ENCODE measurements around the gene ITPK1. TPM values are rescaled to one million over a fixed set of nuclear protein-coding genes. Genes with fewer than 3 reads are reported as not detected.
"Not testable (repeated sequence)": the region's sequence is repeated elsewhere in the genome, so short reads cannot be mapped to it uniquely, and the experiment has no call there.

Gene ITPK1
- total RNA-seq, 2 donors from 2014 or later, result 57.9 to 92.1 TPM

- not testable (repeated sequence) for H3K9me3 Mint-ChIP-seq; H3K4me3 Mint-ChIP-seq; ATAC-seq; H3K36me3 Mint-ChIP-seq; H3K27me3 Mint-ChIP-seq; DNase-seq (ENCODE audit: low spot score)
- H3K27ac Mint-ChIP-seq, result peak overlapping the region; percentile 84 to 94
- H3K4me1 Mint-ChIP-seq (ENCODE audit: low read depth in 2 of 2), result peaks cover 17 to 38% of the 10 kb centered on the region in 2 donors
These were observed 9.9 kb downstream of the ITPK1 start for GRCh38 chr14:93105856-93106255.

- no peak for ATAC-seq
- Mint-ChIP-seq H3K9me3 (no peaks in the 10 kb centered on the region), H3K27ac (peak overlapping the region; percentile 84 to 94), H3K4me1 (ENCODE audit: low read depth in 2 of 2) (peaks cover 17 to 41% of the 10 kb centered on the region in 2 donors), H3K4me3 (peak overlapping the region; percentile 25), H3K27me3 (no peaks in the 10 kb centered on the region), H3K36me3 (no peaks in the 10 kb centered on the region)
- no peak for DNase-seq (ENCODE audit: low spot score)
These were observed 10.4 kb downstream of the ITPK1 start for GRCh38 chr14:93105362-93105761.

- no peak for ATAC-seq
- no peak for DNase-seq (ENCODE audit: low spot score)
- Mint-ChIP-seq H3K36me3 (no peaks in the 10 kb centered on the region), H3K27me3 (no peaks in the 10 kb centered on the region), H3K27ac (peak overlapping the region; percentile 84 to 94), H3K4me3 (peak overlapping the region; percentile 25), H3K4me1 (ENCODE audit: low read depth in 2 of 2) (peaks cover 17 to 38% of the 10 kb centered on the region in 2 donors), H3K9me3 (no peaks in the 10 kb centered on the region)
These were observed 10.8 kb downstream of the ITPK1 start for GRCh38 chr14:93104961-93105360.

- Mint-ChIP-seq H3K27ac (peak overlapping the region; percentile 84 to 94), H3K4me1 (ENCODE audit: low read depth in 2 of 2) (peaks cover 17 to 38% of the 10 kb centered on the region in 2 donors), H3K9me3 (no peaks in the 10 kb centered on the region), H3K36me3 (no peaks in the 10 kb centered on the region), H3K4me3 (peak overlapping the region; percentile 76), H3K27me3 (no peaks in the 10 kb centered on the region)
- ATAC-seq (peak; percentile 97 to 98), DNase-seq (ENCODE audit: low spot score) (peak; percentile 88)
These were observed 12.2 kb downstream of the ITPK1 start for GRCh38 chr14:93103392-93104080.

- Mint-ChIP-seq H3K9me3 (no peaks in the 10 kb centered on the region), H3K36me3 (no peaks in the 10 kb centered on the region), H3K4me3 (no peak overlapping the region), H3K27me3 (no peaks in the 10 kb centered on the region), H3K4me1 (ENCODE audit: low read depth in 2 of 2) (peaks cover 17 to 39% of the 10 kb centered on the region in 2 donors), H3K27ac (peak overlapping the region; percentile 84 to 94)
- no peak for ATAC-seq
- no peak for DNase-seq (ENCODE audit: low spot score)
These were observed 13.6 kb downstream of the ITPK1 start for GRCh38 chr14:93102141-93102540.

- peaks cover 22 to 38% of the 10 kb centered on the region in 2 donors for H3K4me1 Mint-ChIP-seq (ENCODE audit: low read depth in 2 of 2)
- ATAC-seq (no peak), DNase-seq (ENCODE audit: low spot score) (no peak)
- no peaks in the 10 kb centered on the region for H3K36me3 Mint-ChIP-seq
- H3K9me3 Mint-ChIP-seq, result no peaks in the 10 kb centered on the region
- H3K27me3 Mint-ChIP-seq, result no peaks in the 10 kb centered on the region
- H3K27ac Mint-ChIP-seq, result peak overlapping the region in 1 of 2 donors; percentile 0
- no peak overlapping the region for H3K4me3 Mint-ChIP-seq
These were observed 14.5 kb downstream of the ITPK1 start for GRCh38 chr14:93101181-93101580.

GRCh38 chr14:93100570-93100969, 15.2 kb downstream of the ITPK1 start:
- no peak for ATAC-seq
- Mint-ChIP-seq H3K4me3 (no peak overlapping the region), H3K36me3 (no peaks in the 10 kb centered on the region), H3K4me1 (ENCODE audit: low read depth in 2 of 2) (peaks cover 28 to 41% of the 10 kb centered on the region in 2 donors), H3K27ac (peak overlapping the region in 1 of 2 donors; percentile 0), H3K9me3 (no peaks in the 10 kb centered on the region), H3K27me3 (no peaks in the 10 kb centered on the region)
- no peak for DNase-seq (ENCODE audit: low spot score)

GRCh38 chr14:93100100-93100499, 15.6 kb downstream of the ITPK1 start:
- Mint-ChIP-seq H3K9me3 (no peaks in the 10 kb centered on the region), H3K4me1 (ENCODE audit: low read depth in 2 of 2) (peaks cover 28 to 42% of the 10 kb centered on the region in 2 donors), H3K27ac (peak overlapping the region in 1 of 2 donors; percentile 42), H3K27me3 (no peaks in the 10 kb centered on the region), H3K36me3 (no peaks in the 10 kb centered on the region), H3K4me3 (no peak overlapping the region)
- DNase-seq (ENCODE audit: low spot score), result no peak
- no peak for ATAC-seq

- no peak for ATAC-seq
- Mint-ChIP-seq H3K27me3 (no peaks in the 10 kb centered on the region), H3K36me3 (no peaks in the 10 kb centered on the region), H3K4me1 (ENCODE audit: low read depth in 2 of 2) (peaks cover 31 to 46% of the 10 kb centered on the region in 2 donors), H3K9me3 (no peaks in the 10 kb centered on the region), H3K4me3 (no peak overlapping the region), H3K27ac (peak overlapping the region in 1 of 2 donors; percentile 42)
- DNase-seq (ENCODE audit: low spot score), result no peak
These were observed 16.1 kb downstream of the ITPK1 start for GRCh38 chr14:93099643-93100042.

GRCh38 chr14:93099196-93099595, 16.5 kb downstream of the ITPK1 start:
- Mint-ChIP-seq H3K4me1 (ENCODE audit: low read depth in 2 of 2) (peaks cover 28 to 43% of the 10 kb centered on the region in 2 donors), H3K9me3 (no peaks in the 10 kb centered on the region), H3K27me3 (no peaks in the 10 kb centered on the region), H3K4me3 (no peak overlapping the region), H3K27ac (peak overlapping the region in 1 of 2 donors; percentile 68), H3K36me3 (no peaks in the 10 kb centered on the region)
- ATAC-seq (no peak), DNase-seq (ENCODE audit: low spot score) (no peak)

- Mint-ChIP-seq H3K27me3 (no peaks in the 10 kb centered on the region), H3K27ac (peak overlapping the region; percentile 24 to 40), H3K4me1 (ENCODE audit: low read depth in 2 of 2) (peaks cover 18 to 41% of the 10 kb centered on the region in 2 donors), H3K9me3 (no peaks in the 10 kb centered on the region), H3K36me3 (no peaks in the 10 kb centered on the region), H3K4me3 (no peak overlapping the region)
- DNase-seq (ENCODE audit: low spot score) (no peak), ATAC-seq (no peak)
These were observed 18.9 kb downstream of the ITPK1 start for GRCh38 chr14:93096691-93097322.

GRCh38 chr14:93095742-93096510, 19.8 kb downstream of the ITPK1 start:
- ATAC-seq, result peak in 1 of 2 donors; percentile 30
- H3K4me1 Mint-ChIP-seq (ENCODE audit: low read depth in 2 of 2), result peaks cover 23 to 37% of the 10 kb centered on the region in 2 donors
- H3K4me3 Mint-ChIP-seq, result peak overlapping the region; percentile 42
- H3K27ac Mint-ChIP-seq, result peak overlapping the region; percentile 24 to 40
- no peaks in the 10 kb centered on the region for H3K27me3 Mint-ChIP-seq
- no peaks in the 10 kb centered on the region for H3K9me3 Mint-ChIP-seq
- no peak for DNase-seq (ENCODE audit: low spot score)
- no peaks in the 10 kb centered on the region for H3K36me3 Mint-ChIP-seq

- H3K27me3 Mint-ChIP-seq, result no peaks in the 10 kb centered on the region
- H3K4me3 Mint-ChIP-seq, result no peak overlapping the region
- H3K27ac Mint-ChIP-seq, result peak overlapping the region in 1 of 2 donors; percentile 34
- DNase-seq (ENCODE audit: low spot score) (no peak), ATAC-seq (no peak)
- no peaks in the 10 kb centered on the region for H3K36me3 Mint-ChIP-seq
- H3K9me3 Mint-ChIP-seq, result no peaks in the 10 kb centered on the region
- H3K4me1 Mint-ChIP-seq (ENCODE audit: low read depth in 2 of 2), result peaks cover 39 to 48% of the 10 kb centered on the region in 2 donors
These were observed 21.4 kb downstream of the ITPK1 start for GRCh38 chr14:93094121-93094918.

Data from natural killer cell treated with Interleukin-12 subunit alpha and Interleukin-12 subunit beta and Interleukin-15 and Interleukin-18, amount 100 ng/mL, for 72 hours (primary cell).